PC-9 (cell line): ENCODE data around the gene SPAG9. TPM values are rescaled to one million over a fixed set of nuclear protein-coding genes. Genes with fewer than 3 reads are reported as not detected.

Experiments used
- BruUV-seq: library from RNA; stranded (reverse); fragments of 400-500 nt; replicated peaks from 2 replicates; lab custom pipeline; 2021; lab: Mats Ljungman, UMichigan
- CTCF ChIA-PET: fragments of 300-600 bp; sonication (Branson Sonifier 250); formaldehyde crosslinking; loops from one replicate; lab custom pipeline; 2022; ENCODE audit warnings: antibody characterized with exemption; lab: Charles Lee
- POLR2A ChIA-PET: fragments of 300-600 bp; sonication (Branson Sonifier 250); formaldehyde crosslinking; loops from one replicate; lab custom pipeline; 2022; ENCODE audit warnings: antibody characterized with exemption; ENCODE audit not compliant: unreplicated experiment; lab: Charles Lee
- DNase-seq, 2 experiments: peaks; one replicate each; pipeline versions ENCODE4 v3.0.0 to v3.0.0-alpha.2; 2015 to 2022; ENCODE audit warnings: mixed read lengths in 1 of 2
- H2AFZ ChIP-seq: fragments of 200-600 bp; sonication (generic); 2 replicates; pipeline ENCODE4 v1.8.1; 2017; ENCODE audit warnings: antibody characterized with exemption
- H3F3A ChIP-seq: fragments of 200-600 bp; sonication (generic); 2 replicates; pipeline ENCODE4 v1.8.1; 2017; ENCODE audit warnings: antibody characterized with exemption, mild to moderate bottlenecking, low read depth; ENCODE audit not compliant: insufficient read depth
- H3K27ac ChIP-seq: fragments of 200-600 bp; sonication (generic); 2 replicates; pipeline ENCODE4 v1.6.1; 2016; ENCODE audit warnings: mixed run types
- H3K27me3 ChIP-seq: fragments of 200-600 bp; sonication (generic); 2 replicates; pipeline ENCODE4 v1.6.1; 2016; ENCODE audit warnings: low read depth, mixed run types; ENCODE audit not compliant: insufficient read depth
- H3K36me3 ChIP-seq: fragments of 200-600 bp; sonication (generic); 2 replicates; pipeline ENCODE4 v1.6.1; 2016; ENCODE audit warnings: low read depth, mixed run types
- H3K4me1 ChIP-seq: fragments of 200-600 bp; sonication (generic); replicated peaks from 2 replicates; pipeline ENCODE4 v1.6.1; 2016; ENCODE audit warnings: mixed run types; ENCODE audit not compliant: insufficient read depth
- H3K4me2 ChIP-seq: fragments of 200-600 bp; sonication (generic); 2 replicates; pipeline ENCODE4 v1.6.1; 2017; ENCODE audit warnings: mixed run types
- H3K4me3 ChIP-seq: fragments of 200-600 bp; sonication (generic); 2 replicates; pipeline ENCODE4 v1.6.1; 2016; ENCODE audit warnings: mixed run types
- H3K79me2 ChIP-seq: fragments of 200-600 bp; sonication (generic); 2 replicates; pipeline ENCODE4 v1.6.1; 2017; ENCODE audit warnings: low read depth, mixed run types
- H3K9me2 ChIP-seq: fragments of 200-600 bp; sonication (generic); 2 replicates; pipeline ENCODE4 v1.8.1; 2017; ENCODE audit warnings: mild to moderate bottlenecking; ENCODE audit not compliant: insufficient read depth
- H3K9me3 ChIP-seq: fragments of 200-600 bp; sonication (generic); 2 replicates; pipeline ENCODE4 v1.8.1; 2016; ENCODE audit warnings: low read depth; ENCODE audit not compliant: insufficient read depth
- H4K20me1 ChIP-seq: fragments of 200-600 bp; sonication (generic); 2 replicates; pipeline ENCODE4 v1.8.1; 2017; ENCODE audit not compliant: insufficient read depth
- EZH2 ChIP-seq: fragments of 200-600 bp; sonication (generic); IDR thresholded peaks from 2 replicates; pipeline ENCODE4 v1.8.0; 2017; ENCODE audit warnings: antibody characterized with exemption, low read depth
- intact Hi-C: fragments of 100-400 bp; cut with micrococcal nuclease; formaldehyde crosslinking; loops from one replicate; pipeline ENCODE4 v1.10.0; 2022; ENCODE audit not compliant: unreplicated experiment
- total RNA-seq: library from RNA; stranded (reverse); gene quantifications from 2 replicates; pipeline ENCODE4 v1.2.3, GENCODE V29; 2021
- TF ChIP-seq, protein P1 (sequence below): fragments of 200-600 bp; sonication (generic); conservative IDR thresholded peaks from 2 replicates; pipeline ENCODE4 v1.6.1; 2017; ENCODE audit warnings: mixed run types, antibody characterized with exemption, mild to moderate bottlenecking, moderate library complexity

SPAG9 gene
- total RNA-seq, 1 experiment from 2014 or later: 51.8 TPM

DNA sequence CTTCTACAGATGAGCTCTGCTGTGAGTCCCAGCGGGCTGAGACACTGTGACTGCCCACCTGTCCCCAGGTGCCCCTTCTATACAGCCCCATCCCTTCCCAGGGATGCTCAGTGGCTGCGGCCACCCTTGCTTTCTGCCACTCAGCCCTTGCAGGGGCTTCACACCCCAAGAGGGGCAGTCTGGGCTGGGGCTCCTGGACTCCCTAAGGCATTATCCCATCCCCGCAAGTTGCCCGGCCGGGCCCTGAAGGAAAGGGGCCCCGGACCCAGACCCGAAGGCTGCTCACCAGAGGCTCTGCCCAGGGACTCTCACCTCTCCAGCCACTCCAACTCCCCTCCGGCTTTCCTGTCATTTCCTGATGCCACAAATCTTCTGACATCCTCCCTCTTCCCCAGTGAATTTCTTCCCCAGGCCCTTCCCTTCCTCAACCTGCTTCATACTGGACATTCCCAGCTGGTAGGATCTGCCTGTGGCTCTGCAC lies 166.0 kb downstream of the SPAG9 start:
- H3F3A ChIP-seq: peaks cover 31% of the 10 kb centered on the region
- peaks cover 35% of the 10 kb centered on the region for H3K4me1 ChIP-seq
- CTCF ChIA-PET: interaction anchor here (0.5 kb wide), 1 partner anchor 106 kb away, joined by 15 read pairs; no protein-coding TSS in a partner anchor
- no peaks in the 10 kb centered on the region for H3K9me2 ChIP-seq
- POLR2A ChIA-PET: interaction anchor here (0.6 kb wide), 1 partner anchor 88 kb away, joined by 3 read pairs; the partner anchor contains the start of gene TOB1
- no peaks in the 10 kb centered on the region for H3K36me3 ChIP-seq
- H3K9me3 ChIP-seq: no peaks in the 10 kb centered on the region
- H4K20me1 ChIP-seq: no peaks in the 10 kb centered on the region
- BruUV-seq: no TSS peak
- TF ChIP-seq, protein P1, sequence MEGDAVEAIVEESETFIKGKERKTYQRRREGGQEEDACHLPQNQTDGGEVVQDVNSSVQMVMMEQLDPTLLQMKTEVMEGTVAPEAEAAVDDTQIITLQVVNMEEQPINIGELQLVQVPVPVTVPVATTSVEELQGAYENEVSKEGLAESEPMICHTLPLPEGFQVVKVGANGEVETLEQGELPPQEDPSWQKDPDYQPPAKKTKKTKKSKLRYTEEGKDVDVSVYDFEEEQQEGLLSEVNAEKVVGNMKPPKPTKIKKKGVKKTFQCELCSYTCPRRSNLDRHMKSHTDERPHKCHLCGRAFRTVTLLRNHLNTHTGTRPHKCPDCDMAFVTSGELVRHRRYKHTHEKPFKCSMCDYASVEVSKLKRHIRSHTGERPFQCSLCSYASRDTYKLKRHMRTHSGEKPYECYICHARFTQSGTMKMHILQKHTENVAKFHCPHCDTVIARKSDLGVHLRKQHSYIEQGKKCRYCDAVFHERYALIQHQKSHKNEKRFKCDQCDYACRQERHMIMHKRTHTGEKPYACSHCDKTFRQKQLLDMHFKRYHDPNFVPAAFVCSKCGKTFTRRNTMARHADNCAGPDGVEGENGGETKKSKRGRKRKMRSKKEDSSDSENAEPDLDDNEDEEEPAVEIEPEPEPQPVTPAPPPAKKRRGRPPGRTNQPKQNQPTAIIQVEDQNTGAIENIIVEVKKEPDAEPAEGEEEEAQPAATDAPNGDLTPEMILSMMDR: no peak
- no peak for TF ChIP-seq EZH2
- H3K4me3 ChIP-seq: no peak overlapping the region
- H3K79me2 ChIP-seq: no peaks in the 10 kb centered on the region
- DNase-seq: peak in 1 of 2 experiments; percentile 11
- no peak overlapping the region for H3K27ac ChIP-seq
- H3K27me3 ChIP-seq: no peaks in the 10 kb centered on the region
- H2AFZ ChIP-seq: no peak overlapping the region
- H3K4me2 ChIP-seq: no peak overlapping the region
- intact Hi-C loops: loop anchor here (5.0 to 10.0 kb wide), 3 partner anchors 52 to 467 kb away; partner anchors contain the start of gene SPATA20

DNA sequence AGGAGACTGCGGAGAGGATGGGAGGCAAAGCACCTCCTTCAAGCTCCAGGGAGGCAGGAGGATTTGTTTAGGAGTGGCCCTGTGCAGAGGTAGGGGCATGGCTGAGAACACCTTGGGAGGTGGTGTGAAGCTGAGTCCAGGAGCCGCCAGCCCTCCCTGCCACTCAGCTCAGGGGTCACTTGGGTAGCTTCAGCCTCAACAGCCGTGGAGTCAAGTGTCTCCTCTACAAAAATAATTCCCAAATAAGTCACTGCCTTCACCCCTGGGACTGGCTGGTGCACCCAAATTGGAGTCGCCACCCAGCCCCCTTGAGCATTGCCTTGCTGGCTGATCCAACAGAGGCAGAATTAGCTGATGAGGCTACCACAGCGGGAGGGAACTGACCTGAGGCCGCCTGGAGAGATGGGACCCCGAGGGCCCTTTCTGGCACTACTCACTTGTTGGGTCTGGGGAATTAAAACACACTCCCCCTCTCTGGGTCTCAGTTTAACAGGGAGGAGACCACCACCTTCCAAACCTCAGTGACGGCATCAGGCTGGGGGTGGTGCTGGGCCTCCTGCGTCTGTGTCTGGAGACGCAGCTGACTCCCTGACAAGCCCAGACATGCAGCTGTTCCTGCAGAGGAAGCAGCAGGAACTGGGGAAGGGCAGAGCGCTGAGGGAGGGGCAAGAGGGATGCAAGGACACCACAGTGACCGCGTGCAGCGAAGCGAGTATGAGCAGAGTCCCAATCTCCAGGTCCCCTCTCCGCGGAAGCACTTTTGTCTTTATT lies 166.7 kb downstream of the SPAG9 start:
- ChIA-PET CTCF (no interaction called here), POLR2A (interaction anchor here (0.6 kb wide), 1 partner anchor 88 kb away, joined by 3 read pairs; the partner anchor contains the start of gene TOB1)
- Histone ChIP-seq H3K4me3 (no peak overlapping the region), H3K4me2 (no peak overlapping the region), H3K27ac (no peak overlapping the region), H3K79me2 (no peaks in the 10 kb centered on the region), H3K9me2 (no peaks in the 10 kb centered on the region), H4K20me1 (no peaks in the 10 kb centered on the region), H3F3A (peaks cover 31% of the 10 kb centered on the region), H3K9me3 (no peaks in the 10 kb centered on the region), H2AFZ (no peak overlapping the region), H3K36me3 (no peaks in the 10 kb centered on the region), H3K27me3 (no peaks in the 10 kb centered on the region), H3K4me1 (peaks cover 41% of the 10 kb centered on the region)
- intact Hi-C loops: loop anchor here (5.0 to 10.0 kb wide), 3 partner anchors 52 to 467 kb away; partner anchors contain the start of gene SPATA20
- DNase-seq: peak in 1 of 2 experiments; percentile 5
- BruUV-seq: no TSS peak
- TF ChIP-seq, protein P1: no peak
- TF ChIP-seq EZH2: no peak

DNA sequence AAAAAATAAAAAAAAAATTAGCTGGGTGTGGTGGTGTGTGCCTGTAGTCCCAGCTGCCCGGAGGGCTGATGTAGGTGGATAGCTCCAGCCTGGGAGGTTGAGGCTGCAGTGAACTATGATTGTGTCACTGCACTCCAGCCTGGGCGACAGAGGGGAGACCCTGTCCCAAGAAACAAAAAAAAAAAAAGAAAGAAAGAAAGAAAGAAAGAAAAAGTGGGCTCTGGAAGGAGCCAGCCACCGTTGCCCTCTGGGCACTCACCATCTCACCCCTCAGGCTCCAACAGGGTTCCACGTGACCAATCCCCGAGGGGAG lies 167.2 kb downstream of the SPAG9 start:
- Histone ChIP-seq H4K20me1 (no peaks in the 10 kb centered on the region), H3K4me3 (no peak overlapping the region), H3K36me3 (no peaks in the 10 kb centered on the region), H3K27me3 (no peaks in the 10 kb centered on the region), H2AFZ (no peak overlapping the region), H3K4me2 (no peak overlapping the region), H3K9me3 (no peaks in the 10 kb centered on the region), H3K27ac (no peak overlapping the region), H3K9me2 (no peaks in the 10 kb centered on the region), H3F3A (peaks cover 35% of the 10 kb centered on the region), H3K79me2 (no peaks in the 10 kb centered on the region), H3K4me1 (peaks cover 44% of the 10 kb centered on the region)
- BruUV-seq: no TSS peak
- ChIA-PET CTCF (no interaction called here), POLR2A (no interaction called here)
- DNase-seq: peak in 1 of 2 experiments; percentile 9
- intact Hi-C loops: loop anchor here (5.0 to 10.0 kb wide), 3 partner anchors 51 to 466 kb away; partner anchors contain the start of gene SPATA20
- TF ChIP-seq, protein P1: no peak
- no peak for TF ChIP-seq EZH2
